SU-DHL-6 (cell line): Measurements from ENCODE around the gene ITGB1.

ENCODE experiments used
- H2AFZ ChIP-seq: fragments of 200-600 bp; sonication (generic); 2 replicates; pipeline ENCODE4 v1.6.1; 2014; ENCODE audit warnings: low read depth, mild to moderate bottlenecking, moderate library complexity, mixed read lengths, antibody characterized with exemption, low read length; ENCODE audit not compliant: severe bottlenecking
- H3F3A ChIP-seq: fragments of 200-600 bp; shearing (Covaris generic); 2 replicates; pipeline ENCODE4 v1.6.0; 2016; ENCODE audit warnings: antibody characterized with exemption, mild to moderate bottlenecking; ENCODE audit not compliant: insufficient read depth
- H3K27ac ChIP-seq: fragments of 200-600 bp; sonication (generic); 2 replicates; pipeline ENCODE4 v1.5.1; 2016; ENCODE audit warnings: low read depth, mild to moderate bottlenecking, low read length, moderate library complexity, mixed read lengths
- H3K27me3 ChIP-seq: fragments of 200-600 bp; sonication (generic), shearing (Covaris generic); 2 replicates; pipeline ENCODE4 v1.6.0; 2014; ENCODE audit warnings: mild to moderate bottlenecking, low read length
- H3K36me3 ChIP-seq: fragments of 200-600 bp; sonication (generic); 2 replicates; pipeline ENCODE4 v1.6.1; 2014; ENCODE audit warnings: mild to moderate bottlenecking, low read length, mixed read lengths
- H3K4me2 ChIP-seq: fragments of 300-600, 200-600 bp; shearing (Covaris generic), sonication (generic); 2 replicates; pipeline ENCODE4 v1.6.0; 2014; ENCODE audit warnings: low read length, low read depth, mild to moderate bottlenecking; ENCODE audit not compliant: poor library complexity, severe bottlenecking
- H3K4me3 ChIP-seq: fragments of 200-600 bp; sonication (generic); 2 replicates; pipeline ENCODE4 v1.5.1; 2014; ENCODE audit warnings: antibody characterized with exemption, low read length, mild to moderate bottlenecking, mixed read lengths; ENCODE audit not compliant: insufficient read depth, poor library complexity, severe bottlenecking
- H3K79me2 ChIP-seq: fragments of 200-600 bp; sonication (generic); 2 replicates; pipeline ENCODE4 v1.6.1; 2014; ENCODE audit warnings: mild to moderate bottlenecking, low read length, moderate library complexity; ENCODE audit not compliant: insufficient read depth
- H3K9ac ChIP-seq: fragments of 200-600 bp; sonication (generic); 2 replicates; pipeline ENCODE4 v1.7.0; 2014; ENCODE audit warnings: mild to moderate bottlenecking, low read length
- H3K9me2 ChIP-seq: fragments of 200-600 bp; sonication (generic); replicated peaks from 2 replicates; pipeline ENCODE4 v1.6.1; 2014; ENCODE audit warnings: low read length; ENCODE audit not compliant: insufficient read depth
- H3K9me3 ChIP-seq: fragments of 200-600 bp; sonication (generic); 2 replicates; pipeline ENCODE4 v1.6.1; 2014; ENCODE audit warnings: low read length, mixed read lengths; ENCODE audit not compliant: insufficient read depth
- H4K20me1 ChIP-seq: fragments of 200-600 bp; sonication (generic); 2 replicates; pipeline ENCODE4 v1.6.1; 2014; ENCODE audit warnings: low read depth, mild to moderate bottlenecking, antibody characterized with exemption, low read length, moderate library complexity, mixed read lengths
- CTCF ChIP-seq: fragments of 200-600 bp; sonication (generic); IDR thresholded peaks from one replicate; pipeline ENCODE4 v1.5.1; 2017; ENCODE audit warnings: antibody characterized with exemption, mild to moderate bottlenecking, low read length, moderate library complexity; ENCODE audit not compliant: insufficient read depth, poor library complexity, severe bottlenecking
- EZH2phosphoT487 ChIP-seq: fragments of 200-600 bp; sonication (generic), shearing (Covaris generic); conservative IDR thresholded peaks from 2 replicates; pipeline ENCODE4 v1.6.1; 2018; ENCODE audit warnings: mild to moderate bottlenecking, antibody characterized with exemption, low read length, moderate library complexity, mixed read lengths

ITGB1 gene

GRCh38 chr10:32943854-32944661 lies 14.0 kb downstream of the ITGB1 start:
- no peaks in the 10 kb centered on the region for H3K27me3 ChIP-seq
- no peak overlapping the region for H2AFZ ChIP-seq
- no peaks in the 10 kb centered on the region for H3K9me3 ChIP-seq
- no peak overlapping the region for H3K9ac ChIP-seq
- no peak overlapping the region for H3K27ac ChIP-seq
- no peak for TF ChIP-seq EZH2phosphoT487
- no peak for TF ChIP-seq CTCF
- H3K4me2 ChIP-seq: no peak overlapping the region
- no peak overlapping the region for H3K4me3 ChIP-seq
- H3K9me2 ChIP-seq: no peaks in the 10 kb centered on the region
- no peaks in the 10 kb centered on the region for H3K36me3 ChIP-seq
- no peaks in the 10 kb centered on the region for H3F3A ChIP-seq
- peaks cover 4% of the 10 kb centered on the region; the same call in 1 of the 2 replicates for H3K79me2 ChIP-seq
- no peaks in the 10 kb centered on the region for H4K20me1 ChIP-seq

- no peak overlapping the region for H3K27ac ChIP-seq
- TF ChIP-seq CTCF: no peak
- no peak for TF ChIP-seq EZH2phosphoT487
- peaks cover 4% of the 10 kb centered on the region; the same call in 1 of the 2 replicates for H3K79me2 ChIP-seq
- H3K9me2 ChIP-seq: no peaks in the 10 kb centered on the region
- no peaks in the 10 kb centered on the region for H3K27me3 ChIP-seq
- no peak overlapping the region for H3K4me3 ChIP-seq
- H3F3A ChIP-seq: no peaks in the 10 kb centered on the region
- H2AFZ ChIP-seq: no peak overlapping the region
- no peak overlapping the region for H3K9ac ChIP-seq
- no peaks in the 10 kb centered on the region for H3K9me3 ChIP-seq
- no peaks in the 10 kb centered on the region for H3K36me3 ChIP-seq
- H3K4me2 ChIP-seq: no peak overlapping the region
- H4K20me1 ChIP-seq: no peaks in the 10 kb centered on the region
These were observed 14.6 kb downstream of the ITGB1 start for GRCh38 chr10:32943395-32943794.

GRCh38 chr10:32942081-32942480 lies 15.9 kb downstream of the ITGB1 start:
- Histone ChIP-seq H4K20me1 (no peaks in the 10 kb centered on the region), H3K36me3 (no peaks in the 10 kb centered on the region), H3K27ac (no peak overlapping the region), H2AFZ (no peak overlapping the region), H3K27me3 (no peaks in the 10 kb centered on the region), H3K4me2 (no peak overlapping the region), H3K4me3 (no peak overlapping the region), H3K9me2 (no peaks in the 10 kb centered on the region), H3K9ac (no peak overlapping the region), H3F3A (no peaks in the 10 kb centered on the region), H3K79me2 (peaks cover 4% of the 10 kb centered on the region; the same call in 1 of the 2 replicates), H3K9me3 (no peaks in the 10 kb centered on the region)
- no peak for TF ChIP-seq EZH2phosphoT487
- TF ChIP-seq CTCF: no peak
